Stimulated activated effector memory CD8-positive, alpha-beta T cell treated with anti-CD3 and anti-CD28 coated beads, Interleukin-12 subunit alpha, Interleukin-12 subunit beta, amount 100 ng/mL, for 72 hours (primary cell): Measurements from ENCODE around the gene TMEM132D.

Experiments used
- ATAC-seq: fragments of 150-1000 bp; cut with Tn5 transposase; 2 replicates; pipeline ENCODE4 v1.10.0; 2021
- DNase-seq, 2 donors: peaks; one replicate each; pipeline ENCODE4 v3.0.0; 2021 to 2022; ENCODE audit warnings: low spot score in 2 of 2
- H3K27ac Mint-ChIP-seq: one replicate; pipeline ENCODE4 v1.8.0; 2022; ENCODE audit warnings: mild to moderate bottlenecking, mixed read lengths
- H3K36me3 Mint-ChIP-seq: one replicate; pipeline ENCODE4 v1.8.0; 2022; ENCODE audit warnings: mild to moderate bottlenecking, mixed read lengths
- H3K4me1 Mint-ChIP-seq: one replicate; pipeline ENCODE4 v1.8.0; 2022; ENCODE audit warnings: mixed read lengths
- H3K4me3 Mint-ChIP-seq: one replicate; pipeline ENCODE4 v1.8.0; 2022; ENCODE audit warnings: mild to moderate bottlenecking, mixed read lengths
- H3K9me3 Mint-ChIP-seq: one replicate; pipeline ENCODE4 v1.8.0; 2022; ENCODE audit warnings: mixed read lengths

The TMEM132D gene

GRCh38 chr12:129127771-129128170 lies 776.1 kb downstream of the TMEM132D start:
- Mint-ChIP-seq H3K36me3 (no peaks in the 10 kb centered on the region), H3K27ac (no peak overlapping the region), H3K9me3 (peaks cover 5% of the 10 kb centered on the region), H3K4me1 (no peaks in the 10 kb centered on the region), H3K4me3 (no peak overlapping the region)
- no peak for DNase-seq
- ATAC-seq = no peak

- Mint-ChIP-seq H3K4me1 (no peaks in the 10 kb centered on the region), H3K27ac (no peak overlapping the region), H3K9me3 (peaks cover 5% of the 10 kb centered on the region), H3K36me3 (no peaks in the 10 kb centered on the region), H3K4me3 (no peak overlapping the region)
- DNase-seq (no peak), ATAC-seq (no peak)
Observed at GRCh38 chr12:129127211-129127610, 776.6 kb downstream of the TMEM132D start.

- Mint-ChIP-seq H3K4me3 (no peak overlapping the region), H3K36me3 (no peaks in the 10 kb centered on the region), H3K27ac (no peak overlapping the region), H3K4me1 (no peaks in the 10 kb centered on the region), H3K9me3 (no peaks in the 10 kb centered on the region)
- DNase-seq (no peak), ATAC-seq (no peak)
Observed at GRCh38 chr12:129119537-129119936, 784.3 kb downstream of the TMEM132D start.

GRCh38 chr12:129115558-129115957 lies 788.3 kb downstream of the TMEM132D start:
- no peaks in the 10 kb centered on the region for H3K4me1 Mint-ChIP-seq
- no peak overlapping the region for H3K4me3 Mint-ChIP-seq
- no peaks in the 10 kb centered on the region for H3K9me3 Mint-ChIP-seq
- ATAC-seq = no peak
- H3K27ac Mint-ChIP-seq = no peak overlapping the region
- no peak for DNase-seq
- no peaks in the 10 kb centered on the region for H3K36me3 Mint-ChIP-seq

GRCh38 chr12:129110575-129110974 lies 793.2 kb downstream of the TMEM132D start:
- ATAC-seq = no peak
- H3K27ac Mint-ChIP-seq = no peak overlapping the region
- DNase-seq = no peak
- H3K4me3 Mint-ChIP-seq = no peak overlapping the region
- H3K4me1 Mint-ChIP-seq = no peaks in the 10 kb centered on the region
- H3K36me3 Mint-ChIP-seq = no peaks in the 10 kb centered on the region
- H3K9me3 Mint-ChIP-seq = no peaks in the 10 kb centered on the region

GRCh38 chr12:129109174-129110001 lies 794.4 kb downstream of the TMEM132D start:
- DNase-seq (no peak), ATAC-seq (no peak)
- Mint-ChIP-seq H3K27ac (no peak overlapping the region), H3K9me3 (no peaks in the 10 kb centered on the region), H3K36me3 (no peaks in the 10 kb centered on the region), H3K4me3 (no peak overlapping the region), H3K4me1 (no peaks in the 10 kb centered on the region)

GRCh38 chr12:129106772-129107171 lies 797.1 kb downstream of the TMEM132D start:
- H3K27ac Mint-ChIP-seq = no peak overlapping the region
- ATAC-seq = no peak

GRCh38 chr12:129103231-129103630 lies 800.6 kb downstream of the TMEM132D start:
- H3K36me3 Mint-ChIP-seq = no peaks in the 10 kb centered on the region
- ATAC-seq (no peak), DNase-seq (no peak)
- H3K4me1 Mint-ChIP-seq = no peaks in the 10 kb centered on the region
- no peak overlapping the region for H3K4me3 Mint-ChIP-seq
- no peak overlapping the region for H3K27ac Mint-ChIP-seq
- no peaks in the 10 kb centered on the region for H3K9me3 Mint-ChIP-seq

More at GRCh38 chr12:129106772-129107171, 797.1 kb downstream of the TMEM132D start:
- Mint-ChIP-seq H3K36me3 (no peaks in the 10 kb centered on the region), H3K4me3 (no peak overlapping the region), H3K4me1 (no peaks in the 10 kb centered on the region), H3K9me3 (no peaks in the 10 kb centered on the region)
- no peak for DNase-seq

GRCh38 chr12:129102233-129102632 lies 801.6 kb downstream of the TMEM132D start:
- Mint-ChIP-seq H3K4me1 (no peaks in the 10 kb centered on the region), H3K27ac (no peak overlapping the region), H3K9me3 (no peaks in the 10 kb centered on the region), H3K4me3 (no peak overlapping the region), H3K36me3 (no peaks in the 10 kb centered on the region)
- ATAC-seq = no peak
- no peak for DNase-seq

GRCh38 chr12:129101816-129102215 lies 802.0 kb downstream of the TMEM132D start:
- DNase-seq (no peak), ATAC-seq (no peak)
- Mint-ChIP-seq H3K4me1 (no peaks in the 10 kb centered on the region), H3K36me3 (no peaks in the 10 kb centered on the region), H3K27ac (no peak overlapping the region), H3K4me3 (no peak overlapping the region), H3K9me3 (no peaks in the 10 kb centered on the region)

GRCh38 chr12:129101404-129101803 lies 802.4 kb downstream of the TMEM132D start:
- ATAC-seq = no peak

GRCh38 chr12:129097451-129097850 lies 806.4 kb downstream of the TMEM132D start:
- no peak overlapping the region for H3K27ac Mint-ChIP-seq
- no peak overlapping the region for H3K4me3 Mint-ChIP-seq
- DNase-seq (no peak), ATAC-seq (no peak)
- no peaks in the 10 kb centered on the region for H3K9me3 Mint-ChIP-seq
- no peaks in the 10 kb centered on the region for H3K4me1 Mint-ChIP-seq
- H3K36me3 Mint-ChIP-seq = no peaks in the 10 kb centered on the region

More at GRCh38 chr12:129101404-129101803, 802.4 kb downstream of the TMEM132D start:
- no peaks in the 10 kb centered on the region for H3K9me3 Mint-ChIP-seq
- no peaks in the 10 kb centered on the region for H3K4me1 Mint-ChIP-seq
- no peak overlapping the region for H3K27ac Mint-ChIP-seq
- DNase-seq = no peak
- no peak overlapping the region for H3K4me3 Mint-ChIP-seq
- no peaks in the 10 kb centered on the region for H3K36me3 Mint-ChIP-seq

- Mint-ChIP-seq H3K4me1 (no peaks in the 10 kb centered on the region), H3K27ac (no peak overlapping the region), H3K36me3 (no peaks in the 10 kb centered on the region), H3K4me3 (no peak overlapping the region), H3K9me3 (no peaks in the 10 kb centered on the region)
- ATAC-seq (no peak), DNase-seq (no peak)
Observed at GRCh38 chr12:129096968-129097367, 806.9 kb downstream of the TMEM132D start.

GRCh38 chr12:129096184-129096583 lies 807.6 kb downstream of the TMEM132D start:
- no peak for ATAC-seq
- H3K36me3 Mint-ChIP-seq = no peaks in the 10 kb centered on the region

GRCh38 chr12:129089576-129089975 lies 814.2 kb downstream of the TMEM132D start:
- Mint-ChIP-seq H3K27ac (no peak overlapping the region), H3K4me1 (no peaks in the 10 kb centered on the region), H3K4me3 (no peak overlapping the region), H3K36me3 (no peaks in the 10 kb centered on the region), H3K9me3 (no peaks in the 10 kb centered on the region)
- no peak for DNase-seq
- ATAC-seq = no peak

More at GRCh38 chr12:129096184-129096583, 807.6 kb downstream of the TMEM132D start:
- no peaks in the 10 kb centered on the region for H3K9me3 Mint-ChIP-seq
- no peak for DNase-seq
- no peak overlapping the region for H3K27ac Mint-ChIP-seq
- no peak overlapping the region for H3K4me3 Mint-ChIP-seq
- H3K4me1 Mint-ChIP-seq = no peaks in the 10 kb centered on the region
